Activated CD8-positive, alpha-beta memory T cell treated with anti-CD3 and anti-CD28 coated beads for 24 hours (primary cell): ENCODE measurements around the gene KCNQ2.
"Not testable (repeated sequence)": the region's sequence is repeated elsewhere in the genome, so short reads cannot be mapped to it uniquely, and the experiment has no call there.

Experiments
- DNase-seq: peaks from one replicate; pipeline ENCODE4 v3.0.0-alpha.2; 2020

KCNQ2 gene

GRCh38 chr20:63488315-63489251 lies 16.1 kb upstream of the KCNQ2 start:
- no peak for DNase-seq

GRCh38 chr20:63487781-63488241 lies 15.4 kb upstream of the KCNQ2 start:
- no peak for DNase-seq

GRCh38 chr20:63487116-63487764 lies 14.8 kb upstream of the KCNQ2 start:
- no peak for DNase-seq

- DNase-seq = no peak
Measured at GRCh38 chr20:63486300-63486855, 13.9 kb upstream of the KCNQ2 start.

- no peak for DNase-seq
Measured at GRCh38 chr20:63484651-63485403, 12.4 kb upstream of the KCNQ2 start.

- no peak for DNase-seq
Measured at GRCh38 chr20:63484236-63484635, 11.8 kb upstream of the KCNQ2 start.

- no peak for DNase-seq
Measured at GRCh38 chr20:63483834-63484233, 11.4 kb upstream of the KCNQ2 start.

GRCh38 chr20:63482021-63482587 lies 9.6 kb upstream of the KCNQ2 start:
- DNase-seq = no peak

- DNase-seq = no peak
Measured at GRCh38 chr20:63481503-63481902, 9.0 kb upstream of the KCNQ2 start.

- not testable (repeated sequence) for DNase-seq
Measured at GRCh38 chr20:63479695-63480419, 7.4 kb upstream of the KCNQ2 start.

GRCh38 chr20:63478346-63479302 lies 6.2 kb upstream of the KCNQ2 start:
- no peak for DNase-seq

- DNase-seq = no peak
Measured at GRCh38 chr20:63477944-63478343, 5.5 kb upstream of the KCNQ2 start.

GRCh38 chr20:63477061-63477616 lies 4.7 kb upstream of the KCNQ2 start:
- DNase-seq = no peak

- no peak for DNase-seq
Measured at GRCh38 chr20:63475209-63475608, 2.8 kb upstream of the KCNQ2 start.

GRCh38 chr20:63473555-63474449 lies 1.3 kb upstream of the KCNQ2 start:
- DNase-seq = no peak

- no peak for DNase-seq
Measured at GRCh38 chr20:63472862-63473390, 471 bp upstream of the KCNQ2 start.

GRCh38 chr20:63471717-63471980 lies 806 bp downstream of the KCNQ2 start:
- no peak for DNase-seq

GRCh38 chr20:63471002-63471716 lies 1.3 kb downstream of the KCNQ2 start:
- no peak for DNase-seq

- no peak for DNase-seq
Measured at GRCh38 chr20:63470410-63470809, 2.0 kb downstream of the KCNQ2 start.
